ENCODE results near the gene DOK5.

DOK5 gene

DNA sequence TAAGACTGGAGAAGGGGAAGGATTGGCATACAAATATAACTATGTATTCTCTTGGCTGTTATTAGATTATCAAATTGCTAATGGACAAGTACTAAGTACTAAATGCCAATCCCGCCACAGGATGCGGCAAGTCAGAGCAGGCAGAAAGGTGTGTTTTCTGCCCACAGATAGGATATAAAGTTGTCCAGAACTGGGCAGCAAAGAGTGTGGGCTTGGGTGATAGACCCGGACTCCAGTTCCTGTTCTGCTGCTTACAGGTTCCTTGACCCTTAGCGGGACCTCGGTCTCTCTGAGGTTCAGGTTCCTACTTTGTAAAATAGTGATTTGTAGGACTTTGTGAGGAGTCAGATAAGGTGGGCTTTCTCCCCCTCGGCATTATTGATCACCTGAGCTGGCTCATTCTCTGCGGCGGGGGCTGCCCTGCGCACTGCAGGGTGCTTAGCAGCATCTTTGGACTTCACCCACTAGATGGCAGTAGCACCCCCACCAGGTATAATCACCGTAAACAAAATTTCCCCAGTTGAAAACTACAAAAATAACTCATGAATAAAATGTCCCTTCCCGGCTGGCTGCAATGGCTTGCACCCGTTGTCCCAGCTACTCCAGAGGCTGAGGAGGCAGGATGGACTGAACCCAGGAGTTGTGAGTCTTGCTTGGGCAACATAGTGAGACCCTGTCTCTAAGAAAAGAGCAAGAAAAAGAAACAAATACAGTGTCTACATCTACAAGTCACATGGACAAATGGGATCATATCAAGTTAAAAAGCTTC, 193.1 kb downstream of the DOK5 start:
- H3K4me3 ChIP-seq (ENCODE audit: low read length, poor library complexity, severe bottlenecking): no peak overlapping the region
- TF ChIP-seq, protein P1, sequence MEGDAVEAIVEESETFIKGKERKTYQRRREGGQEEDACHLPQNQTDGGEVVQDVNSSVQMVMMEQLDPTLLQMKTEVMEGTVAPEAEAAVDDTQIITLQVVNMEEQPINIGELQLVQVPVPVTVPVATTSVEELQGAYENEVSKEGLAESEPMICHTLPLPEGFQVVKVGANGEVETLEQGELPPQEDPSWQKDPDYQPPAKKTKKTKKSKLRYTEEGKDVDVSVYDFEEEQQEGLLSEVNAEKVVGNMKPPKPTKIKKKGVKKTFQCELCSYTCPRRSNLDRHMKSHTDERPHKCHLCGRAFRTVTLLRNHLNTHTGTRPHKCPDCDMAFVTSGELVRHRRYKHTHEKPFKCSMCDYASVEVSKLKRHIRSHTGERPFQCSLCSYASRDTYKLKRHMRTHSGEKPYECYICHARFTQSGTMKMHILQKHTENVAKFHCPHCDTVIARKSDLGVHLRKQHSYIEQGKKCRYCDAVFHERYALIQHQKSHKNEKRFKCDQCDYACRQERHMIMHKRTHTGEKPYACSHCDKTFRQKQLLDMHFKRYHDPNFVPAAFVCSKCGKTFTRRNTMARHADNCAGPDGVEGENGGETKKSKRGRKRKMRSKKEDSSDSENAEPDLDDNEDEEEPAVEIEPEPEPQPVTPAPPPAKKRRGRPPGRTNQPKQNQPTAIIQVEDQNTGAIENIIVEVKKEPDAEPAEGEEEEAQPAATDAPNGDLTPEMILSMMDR (conservative IDR thresholded peaks at IDR 0.05; ENCODE audit: low read length): peak; percentile 80
- TF ChIP-seq EZH2phosphoT487 (IDR thresholded peaks at IDR 0.05; ENCODE audit: borderline replicate concordance): no peak
- no peaks in the 10 kb centered on the region for H3F3A ChIP-seq (ENCODE audit: low read depth)
- no peak overlapping the region for H3K4me2 ChIP-seq (ENCODE audit: low read depth, low read length, poor library complexity, severe bottlenecking)
- H3K9ac ChIP-seq (ENCODE audit: low read depth, low read length, poor library complexity, severe bottlenecking): no peak overlapping the region
- no peaks in the 10 kb centered on the region for H3K79me2 ChIP-seq (ENCODE audit: insufficient read depth, low read length)
- no peaks in the 10 kb centered on the region for H3K4me1 ChIP-seq (ENCODE audit: insufficient read depth, low read length, poor library complexity, severe bottlenecking)
- H2AFZ ChIP-seq (ENCODE audit: low read length): 0 out of 2 replicates have a peak overlapping the region, but pooled peaks have one; percentile 51
- H3K36me3 ChIP-seq (ENCODE audit: insufficient read depth, low read length): no peaks in the 10 kb centered on the region
- H3K9me2 ChIP-seq (replicated peaks; ENCODE audit: low read depth, low read length): no peaks in the 10 kb centered on the region
- no peaks in the 10 kb centered on the region for H3K27me3 ChIP-seq (ENCODE audit: insufficient read depth, low read length, poor library complexity, severe bottlenecking)
- no peaks in the 10 kb centered on the region for H3K9me3 ChIP-seq (ENCODE audit: insufficient read depth, low read depth, low read length)
- no peaks in the 10 kb centered on the region for H4K20me1 ChIP-seq (ENCODE audit: insufficient read depth, low read length, poor library complexity, severe bottlenecking)

DNA sequence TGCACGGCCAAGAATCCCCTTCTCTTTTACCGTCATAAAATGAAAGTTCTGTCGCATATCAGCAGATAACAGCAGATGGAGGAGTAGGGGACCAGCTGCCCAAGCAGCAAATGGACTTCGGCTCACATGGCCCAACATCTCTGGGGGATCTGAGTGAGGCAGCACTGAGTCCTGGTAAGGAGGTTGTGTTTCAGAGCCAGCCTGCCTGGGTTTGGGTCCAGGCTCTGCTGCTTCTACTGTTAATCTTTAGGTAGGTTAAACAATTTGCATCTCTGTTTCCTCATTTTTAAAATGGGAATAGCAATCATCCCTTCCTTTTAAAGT, 193.6 kb downstream of the DOK5 start:
- H3K27me3 ChIP-seq (ENCODE audit: insufficient read depth, low read length, poor library complexity, severe bottlenecking): no peaks in the 10 kb centered on the region
- no peaks in the 10 kb centered on the region for H3F3A ChIP-seq (ENCODE audit: low read depth)
- H3K79me2 ChIP-seq (ENCODE audit: insufficient read depth, low read length): no peaks in the 10 kb centered on the region
- H3K9ac ChIP-seq (ENCODE audit: low read depth, low read length, poor library complexity, severe bottlenecking): no peak overlapping the region
- H2AFZ ChIP-seq (ENCODE audit: low read length): 0 out of 2 replicates have a peak overlapping the region, but pooled peaks have one; percentile 51
- no peak overlapping the region for H3K4me3 ChIP-seq (ENCODE audit: low read length, poor library complexity, severe bottlenecking)
- no peaks in the 10 kb centered on the region for H4K20me1 ChIP-seq (ENCODE audit: insufficient read depth, low read length, poor library complexity, severe bottlenecking)
- no peak overlapping the region for H3K4me2 ChIP-seq (ENCODE audit: low read depth, low read length, poor library complexity, severe bottlenecking)
- TF ChIP-seq EZH2phosphoT487 (IDR thresholded peaks at IDR 0.05; ENCODE audit: borderline replicate concordance): no peak
- TF ChIP-seq, protein P1 (conservative IDR thresholded peaks at IDR 0.05; ENCODE audit: low read length): no peak
- H3K4me1 ChIP-seq (ENCODE audit: insufficient read depth, low read length, poor library complexity, severe bottlenecking): no peaks in the 10 kb centered on the region
- no peaks in the 10 kb centered on the region for H3K36me3 ChIP-seq (ENCODE audit: insufficient read depth, low read length)
- H3K9me3 ChIP-seq (ENCODE audit: insufficient read depth, low read depth, low read length): no peaks in the 10 kb centered on the region
- H3K9me2 ChIP-seq (replicated peaks; ENCODE audit: low read depth, low read length): no peaks in the 10 kb centered on the region

DNA sequence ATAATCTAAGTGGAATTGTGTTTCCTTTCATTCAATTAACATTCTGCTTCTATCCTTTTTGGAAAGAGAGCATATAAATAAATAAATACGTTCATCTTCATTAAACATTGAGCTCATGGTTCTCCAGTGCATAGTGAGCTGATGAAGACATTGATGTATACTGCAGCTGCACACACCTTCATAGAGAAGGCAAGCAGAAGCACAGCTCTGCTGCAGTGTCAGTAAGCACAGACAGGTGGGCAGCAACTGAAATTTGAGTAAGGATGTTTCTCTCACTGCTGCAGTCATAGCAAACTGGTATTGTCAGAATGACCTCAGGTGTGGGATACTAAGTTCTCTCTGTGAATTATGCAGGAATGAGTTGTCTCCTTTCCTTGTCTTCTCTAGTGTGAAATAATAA, 202.9 kb downstream of the DOK5 start:
- no peak overlapping the region for H2AFZ ChIP-seq (ENCODE audit: low read length)
- no peaks in the 10 kb centered on the region for H4K20me1 ChIP-seq (ENCODE audit: insufficient read depth, low read length, poor library complexity, severe bottlenecking)
- no peaks in the 10 kb centered on the region for H3K79me2 ChIP-seq (ENCODE audit: insufficient read depth, low read length)
- H3K9me3 ChIP-seq (ENCODE audit: insufficient read depth, low read depth, low read length): no peaks in the 10 kb centered on the region
- TF ChIP-seq, protein P1 (conservative IDR thresholded peaks at IDR 0.05; ENCODE audit: low read length): no peak
- TF ChIP-seq EZH2phosphoT487 (IDR thresholded peaks at IDR 0.05; ENCODE audit: borderline replicate concordance): no peak
- H3K9me2 ChIP-seq (replicated peaks; ENCODE audit: low read depth, low read length): no peaks in the 10 kb centered on the region
- H3K4me3 ChIP-seq (ENCODE audit: low read length, poor library complexity, severe bottlenecking): no peak overlapping the region
- no peaks in the 10 kb centered on the region for H3K4me1 ChIP-seq (ENCODE audit: insufficient read depth, low read length, poor library complexity, severe bottlenecking)
- H3K4me2 ChIP-seq (ENCODE audit: low read depth, low read length, poor library complexity, severe bottlenecking): no peak overlapping the region
- no peaks in the 10 kb centered on the region for H3F3A ChIP-seq (ENCODE audit: low read depth)
- no peaks in the 10 kb centered on the region for H3K27me3 ChIP-seq (ENCODE audit: insufficient read depth, low read length, poor library complexity, severe bottlenecking)
- H3K36me3 ChIP-seq (ENCODE audit: insufficient read depth, low read length): no peaks in the 10 kb centered on the region
- H3K9ac ChIP-seq (ENCODE audit: low read depth, low read length, poor library complexity, severe bottlenecking): no peak overlapping the region

All from Loucy (cell line).